OCI-LY1 (cell line): Measurements from ENCODE around the gene POU4F2.

Experiments used
- EZH2 ChIP-seq: fragments of 200-600 bp; sonication (generic), shearing (Covaris generic); IDR thresholded peaks from 2 replicates; pipeline ENCODE4 v1.8.0; 2017; ENCODE audit warnings: borderline replicate concordance, mixed run types, mild to moderate bottlenecking, antibody characterized with exemption, low read length, moderate library complexity, mixed read lengths
- TF ChIP-seq, protein P1 (sequence below): fragments of 200-600 bp; sonication (generic), shearing (Covaris generic); IDR thresholded peaks from 2 replicates; pipeline ENCODE4 v1.5.1; 2017; ENCODE audit warnings: mild to moderate bottlenecking, antibody characterized with exemption, low read length, moderate library complexity, mixed read lengths

DNA sequence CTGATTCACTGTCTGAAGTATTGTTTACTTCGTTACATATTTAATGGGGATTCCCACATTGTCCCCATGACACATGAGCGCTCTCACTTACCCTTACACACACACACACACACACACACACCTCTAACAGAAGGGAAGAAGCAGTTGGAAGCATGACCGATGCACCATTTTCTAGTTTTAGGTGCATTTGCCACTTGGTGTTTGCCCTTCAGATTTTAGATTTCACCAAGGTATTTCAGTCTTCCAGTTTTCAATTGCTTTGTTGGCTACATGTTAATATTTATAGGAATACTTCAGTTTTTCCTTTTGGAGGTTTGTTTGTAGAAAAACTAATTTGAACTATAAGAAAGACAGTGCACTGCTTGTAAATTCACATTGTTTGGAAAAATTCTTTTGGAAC lies 3.1 kb downstream of the POU4F2 start:
- TF ChIP-seq, protein P1, sequence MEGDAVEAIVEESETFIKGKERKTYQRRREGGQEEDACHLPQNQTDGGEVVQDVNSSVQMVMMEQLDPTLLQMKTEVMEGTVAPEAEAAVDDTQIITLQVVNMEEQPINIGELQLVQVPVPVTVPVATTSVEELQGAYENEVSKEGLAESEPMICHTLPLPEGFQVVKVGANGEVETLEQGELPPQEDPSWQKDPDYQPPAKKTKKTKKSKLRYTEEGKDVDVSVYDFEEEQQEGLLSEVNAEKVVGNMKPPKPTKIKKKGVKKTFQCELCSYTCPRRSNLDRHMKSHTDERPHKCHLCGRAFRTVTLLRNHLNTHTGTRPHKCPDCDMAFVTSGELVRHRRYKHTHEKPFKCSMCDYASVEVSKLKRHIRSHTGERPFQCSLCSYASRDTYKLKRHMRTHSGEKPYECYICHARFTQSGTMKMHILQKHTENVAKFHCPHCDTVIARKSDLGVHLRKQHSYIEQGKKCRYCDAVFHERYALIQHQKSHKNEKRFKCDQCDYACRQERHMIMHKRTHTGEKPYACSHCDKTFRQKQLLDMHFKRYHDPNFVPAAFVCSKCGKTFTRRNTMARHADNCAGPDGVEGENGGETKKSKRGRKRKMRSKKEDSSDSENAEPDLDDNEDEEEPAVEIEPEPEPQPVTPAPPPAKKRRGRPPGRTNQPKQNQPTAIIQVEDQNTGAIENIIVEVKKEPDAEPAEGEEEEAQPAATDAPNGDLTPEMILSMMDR: no peak
- no peak for TF ChIP-seq EZH2
